ENCODE measurements around the gene PMIS2.
A peak's percentile ranks its signal among the peaks of the same experiment; 100 is the strongest.

The PMIS2 gene

GRCh38 chr19:35585848-35586247, at the start of gene PMIS2:
PMIS2 (plus strand) TSS chr19:35586173; CDS start chr19:35586260, 87 bp downstream.
- DNase-seq (ENCODE audit: low spot score) (no peak), FAIRE-seq (no peak)

DNA sequence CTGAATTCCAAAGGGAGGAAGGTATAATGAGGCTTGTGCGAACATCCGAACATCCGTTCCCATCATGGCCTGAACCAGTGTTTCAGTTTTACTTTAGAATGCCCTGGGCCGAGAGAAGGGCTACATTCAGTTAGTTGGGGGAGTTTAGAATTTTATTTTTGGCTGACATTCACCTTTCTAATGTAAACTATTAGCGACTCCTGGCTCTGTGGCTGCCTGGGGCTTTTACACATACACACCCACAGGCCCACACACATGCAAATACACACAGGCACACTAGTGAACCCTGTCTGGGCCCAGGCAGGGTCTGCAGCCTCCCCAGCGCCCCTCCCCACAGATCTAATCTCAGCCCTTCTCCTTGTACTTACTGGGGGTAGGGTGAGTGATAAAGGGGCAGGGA, 46.7 kb upstream of the PMIS2 start:
- no peak for FAIRE-seq
- no peak for DNase-seq (ENCODE audit: low spot score)

DNA sequence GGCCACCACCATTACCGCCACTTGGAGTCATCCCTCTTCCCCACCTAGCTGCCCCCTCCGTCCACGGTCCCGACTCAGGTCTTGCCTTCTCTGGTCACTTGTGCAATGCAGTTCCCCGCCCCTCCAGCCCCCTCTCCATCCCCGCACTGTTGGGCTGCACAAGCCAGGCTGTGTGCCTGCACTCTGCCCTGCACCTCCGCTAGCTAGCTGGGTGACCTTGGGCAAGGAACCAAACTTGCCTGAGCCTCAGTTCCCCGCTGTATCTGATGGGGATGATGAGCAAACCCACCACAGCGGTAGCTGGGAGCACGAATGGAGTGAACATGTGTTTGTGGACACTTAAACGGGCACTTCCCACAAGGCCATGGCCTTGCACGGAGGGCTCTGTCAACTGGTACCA, 46.1 kb upstream of the PMIS2 start:
- DNase-seq (ENCODE audit: low spot score) (no peak), FAIRE-seq (no peak)

DNA sequence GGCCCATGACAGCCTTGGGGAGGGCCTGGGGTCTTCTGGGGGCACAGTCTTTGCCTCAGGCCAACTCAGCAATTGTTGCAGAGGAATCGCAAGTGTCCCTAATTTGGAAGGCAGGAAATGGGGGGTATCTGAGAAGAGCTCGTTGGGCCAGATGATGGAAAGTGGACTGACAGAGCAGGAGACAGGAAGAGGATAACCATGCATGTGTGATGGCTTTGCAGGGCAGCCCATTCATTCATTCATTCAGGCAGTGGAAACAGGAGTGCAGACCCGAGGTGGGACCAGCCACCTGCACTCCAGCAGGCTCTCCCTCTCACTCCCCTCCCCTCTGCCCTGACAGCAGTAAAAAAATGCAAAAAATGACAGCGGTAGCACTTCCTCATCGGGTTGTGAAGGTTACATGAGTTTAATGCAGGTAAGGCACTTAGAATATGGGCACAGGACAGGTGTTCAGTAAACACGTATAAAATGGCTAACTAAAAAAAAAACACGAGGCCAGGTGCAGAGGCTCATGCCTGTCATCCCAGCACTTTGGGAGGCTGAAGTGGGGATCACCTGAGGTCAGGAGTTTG, 45.5 kb upstream of the PMIS2 start:
- FAIRE-seq (no peak), DNase-seq (ENCODE audit: low spot score) (no peak)

GRCh38 chr19:35542209-35542608, 43.8 kb upstream of the PMIS2 start:
- no peak for DNase-seq (ENCODE audit: low spot score)
- FAIRE-seq: no peak

GRCh38 chr19:35543280-35544109, 42.5 kb upstream of the PMIS2 start:
- DNase-seq (ENCODE audit: low spot score) (no peak), FAIRE-seq (no peak)

DNA sequence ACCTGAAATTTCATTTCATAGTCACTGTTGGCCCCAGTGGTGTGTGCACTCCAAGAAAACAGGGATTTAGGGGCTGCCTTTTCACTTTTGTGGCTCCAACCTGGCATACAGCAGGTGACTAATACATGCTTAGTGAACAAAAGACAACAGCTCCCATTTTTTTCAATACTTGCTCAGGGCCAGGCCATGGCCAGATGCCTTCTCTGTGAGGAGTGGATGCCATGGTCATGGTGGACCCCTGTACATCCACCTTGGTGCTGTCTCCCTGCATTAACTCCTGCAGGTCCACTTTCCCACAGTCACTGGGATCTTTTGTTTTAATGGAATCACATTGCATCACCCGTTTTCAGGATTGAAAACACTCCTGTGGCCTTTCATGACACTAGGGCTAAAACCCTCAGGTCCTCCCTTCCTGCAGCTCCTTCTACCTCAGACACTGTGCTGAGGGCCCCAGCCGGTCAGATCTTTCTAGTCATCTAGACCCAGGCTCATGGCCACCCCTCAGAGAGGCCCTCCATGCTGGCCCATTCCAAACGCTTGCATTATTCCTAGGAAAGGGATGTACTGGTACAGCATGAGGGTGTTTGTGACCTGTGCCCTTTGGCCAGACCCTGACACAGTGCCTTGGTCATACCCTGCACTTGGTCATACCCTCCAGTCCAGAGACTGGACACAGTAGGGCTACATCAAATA, 41.7 kb upstream of the PMIS2 start:
- no peak for FAIRE-seq
- DNase-seq (ENCODE audit: low spot score): no peak

DNA sequence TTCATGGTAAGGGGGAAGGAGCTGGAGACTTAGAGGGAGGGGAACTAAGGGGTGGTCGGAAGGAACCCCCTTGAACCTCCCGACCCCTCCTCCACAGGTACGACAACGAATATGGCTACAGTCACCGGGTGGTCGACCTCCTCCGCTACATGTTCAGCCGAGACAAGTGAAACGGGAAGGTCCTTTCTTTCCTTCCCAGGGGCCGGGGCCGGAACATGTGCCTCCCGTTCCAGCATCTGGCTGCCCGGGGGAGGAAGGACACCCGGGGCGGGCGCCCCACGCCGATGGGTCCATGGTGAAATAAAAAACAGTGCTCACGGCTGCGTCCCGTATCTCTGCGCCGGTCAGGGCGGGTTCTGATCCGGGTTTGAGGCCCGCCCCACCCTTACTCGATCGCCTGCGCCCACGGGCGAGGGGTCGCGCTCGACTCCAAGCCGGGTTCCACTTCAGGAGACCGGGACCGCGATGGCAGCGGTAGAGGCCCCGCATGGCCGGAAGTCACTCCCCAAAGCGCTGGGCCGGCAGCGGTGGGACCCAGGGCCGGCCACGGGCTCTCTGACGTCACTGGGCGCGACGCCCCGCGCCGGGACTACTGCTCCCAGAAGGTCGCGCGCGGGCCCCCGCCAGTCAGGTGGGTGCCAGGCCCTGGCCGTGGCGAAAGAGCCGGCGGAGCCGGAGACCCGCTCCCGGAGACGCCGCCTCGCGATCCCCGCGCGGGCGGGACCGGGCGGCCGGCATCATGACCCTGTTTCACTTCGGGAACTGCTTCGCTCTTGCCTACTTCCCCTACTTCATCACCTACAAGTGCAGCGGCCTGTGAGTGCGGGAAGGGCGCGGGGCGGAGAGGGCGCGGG, 40.7 kb upstream of the PMIS2 start, which contains the start of gene TMEM147:
TMEM147 (plus strand) TSS at position 626 of the 854 bp plus-strand sequence; CDS start at position 740, 114 bp downstream.
- DNase-seq (ENCODE audit: low spot score) (peak; percentile 99), FAIRE-seq (no peak)

DNA sequence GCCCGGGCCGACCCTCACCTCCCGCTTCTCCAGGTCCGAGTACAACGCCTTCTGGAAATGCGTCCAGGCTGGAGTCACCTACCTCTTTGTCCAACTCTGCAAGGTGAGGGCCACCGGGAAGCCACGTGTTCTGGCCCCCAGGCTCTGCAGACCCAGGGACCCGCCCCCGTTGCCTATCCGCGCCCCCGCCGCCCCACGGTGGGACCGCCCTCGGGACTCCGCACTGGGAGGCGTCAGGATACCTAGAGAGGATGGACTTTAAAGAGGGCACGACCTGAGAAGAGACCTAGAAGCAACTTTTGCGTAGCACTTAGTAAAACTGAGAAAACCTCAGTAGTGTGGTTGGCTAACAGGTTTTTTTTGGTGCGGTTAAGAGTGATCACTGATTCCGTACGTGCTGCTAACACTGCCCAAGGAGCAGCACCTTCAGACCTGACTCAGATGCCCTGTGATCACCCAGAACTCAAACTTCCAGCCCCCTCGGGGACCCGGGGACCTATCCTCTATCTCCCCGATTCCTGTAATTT, 40.1 kb upstream of the PMIS2 start:
- DNase-seq (ENCODE audit: low spot score): peak; percentile 72
- no peak for FAIRE-seq

- DNase-seq (ENCODE audit: low spot score) (no peak), FAIRE-seq (no peak)
These were observed 39.4 kb upstream of the PMIS2 start for GRCh38 chr19:35546532-35546931.

GRCh38 chr19:35549174-35549788, 36.7 kb upstream of the PMIS2 start:
- peak; percentile 80 for DNase-seq (ENCODE audit: low spot score)
- no peak for FAIRE-seq

DNA sequence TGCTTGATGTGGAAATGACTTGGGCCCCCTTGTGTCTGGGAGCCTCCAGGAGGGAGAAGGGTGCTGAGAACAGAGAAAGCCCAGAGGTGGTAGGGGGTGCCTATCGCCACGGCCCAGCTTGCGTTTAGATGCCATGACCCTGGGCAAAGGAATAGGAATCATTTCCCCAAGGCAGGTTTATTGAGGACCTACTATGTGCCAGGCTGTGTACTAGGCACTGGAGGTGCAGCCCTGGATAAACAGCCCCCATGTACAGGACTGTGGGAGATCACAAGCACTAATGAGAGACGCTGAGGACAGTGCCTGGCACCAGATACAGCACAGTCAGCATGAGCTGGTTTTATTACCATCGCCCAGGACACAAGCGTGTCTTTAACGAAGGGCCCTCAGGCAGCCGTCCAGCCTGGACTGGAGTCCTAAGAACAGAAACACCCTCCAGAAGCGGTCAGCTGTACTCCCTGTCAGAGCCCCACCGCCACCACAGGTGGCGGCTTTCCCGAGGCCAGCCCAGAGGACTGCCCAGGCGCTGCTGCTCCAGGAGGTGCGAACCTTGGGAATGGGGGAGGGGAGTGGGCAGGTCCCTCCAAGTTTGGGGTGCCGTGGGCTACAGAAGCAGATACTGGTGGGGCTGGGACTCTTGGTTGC, 36.0 kb upstream of the PMIS2 start:
- DNase-seq (ENCODE audit: low spot score) (no peak), FAIRE-seq (no peak)

- DNase-seq (ENCODE audit: low spot score) (no peak), FAIRE-seq (no peak)
These were observed 34.7 kb upstream of the PMIS2 start for GRCh38 chr19:35551091-35551810.

- FAIRE-seq (no peak), DNase-seq (ENCODE audit: low spot score) (no peak)
These were observed 33.2 kb upstream of the PMIS2 start for GRCh38 chr19:35552534-35553384.

DNA sequence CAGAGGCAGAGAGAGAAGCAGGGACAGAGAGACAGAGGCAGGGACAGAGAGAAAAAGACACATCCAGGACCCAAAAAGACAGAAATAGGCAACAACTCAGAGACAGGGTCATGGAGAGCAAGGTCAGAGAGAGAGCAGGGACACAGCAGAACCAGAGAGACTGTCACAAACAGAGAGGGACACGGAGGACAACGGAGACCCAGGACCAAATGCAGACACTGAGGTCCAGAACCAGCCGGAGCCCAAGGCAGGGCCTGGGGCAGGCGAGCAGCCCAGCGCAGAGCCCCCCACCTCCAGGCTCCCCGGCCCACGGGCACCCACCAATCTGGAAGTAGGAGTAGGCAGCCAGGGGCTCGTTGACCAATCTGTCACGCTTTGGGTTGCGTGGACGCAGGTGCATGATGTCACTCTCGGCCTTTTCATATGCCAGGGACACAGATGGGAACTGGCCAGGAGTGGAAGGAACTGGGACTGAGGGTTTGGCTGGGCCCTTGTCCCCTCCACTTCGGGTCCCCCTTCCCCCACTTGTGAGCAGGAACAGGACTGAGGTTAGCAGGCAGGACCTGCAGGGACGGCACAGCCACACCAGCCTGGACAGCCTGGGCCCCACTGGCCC, 32.5 kb upstream of the PMIS2 start:
- no peak for DNase-seq (ENCODE audit: low spot score)

DNA sequence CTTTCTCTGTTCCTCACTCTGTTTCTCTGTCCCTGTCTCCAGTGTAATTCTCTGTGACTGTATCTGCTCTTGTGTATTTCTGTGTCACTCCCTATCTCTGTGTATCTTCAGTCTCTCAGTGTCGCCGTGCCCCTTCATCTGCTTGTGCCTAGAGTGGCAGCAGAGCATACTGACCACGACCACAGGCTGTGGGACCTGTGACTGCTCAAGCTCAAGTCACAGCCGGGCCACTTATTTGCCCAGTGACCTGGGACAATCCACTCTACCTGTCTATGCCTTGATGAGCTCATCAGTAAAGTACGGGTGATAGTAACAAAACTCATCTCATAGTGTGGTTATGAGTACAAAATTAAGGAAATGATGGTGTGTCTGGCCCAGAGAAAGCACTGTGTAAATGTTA, 31.9 kb upstream of the PMIS2 start:
- FAIRE-seq (no peak), DNase-seq (ENCODE audit: low spot score) (no peak)

More for the DNA sequence above, 32.5 kb upstream of the PMIS2 start:
- no peak for FAIRE-seq

- peak; percentile 65 for DNase-seq (ENCODE audit: low spot score)
- FAIRE-seq: peak; percentile 77
These were observed 30.5 kb upstream of the PMIS2 start for GRCh38 chr19:35555301-35556005.
